Measurements from ENCODE around the gene UBE2Q1. TPM values are rescaled to one million over a fixed set of nuclear protein-coding genes. Genes with fewer than 3 reads are reported as not detected.

The UBE2Q1 gene
- total RNA-seq, 1 experiment from 2014 or later: 62.7 TPM

- no peak for TF ChIP-seq ZNF532 (CRISPR knock-in tag; IDR thresholded peaks at IDR 0.05; ENCODE audit: borderline replicate concordance)
- peak; percentile 93 for TF ChIP-seq RELA (CRISPR knock-in tag; IDR thresholded peaks at IDR 0.05; ENCODE audit: borderline replicate concordance)
- TF ChIP-seq CREB1 (CRISPR knock-in tag; IDR thresholded peaks at IDR 0.05): peak; percentile 95
- TF ChIP-seq EMX1 (CRISPR knock-in tag; IDR thresholded peaks at IDR 0.05): 0 out of 2 replicates have a peak, but pooled peaks have one; percentile 44
- TF ChIP-seq HMGXB4 (CRISPR knock-in tag; IDR thresholded peaks at IDR 0.05): peak; percentile 75
- TF ChIP-seq ZNF423 (CRISPR knock-in tag; IDR thresholded peaks at IDR 0.05): peak; percentile 68
- no peak for TF ChIP-seq RORB (CRISPR knock-in tag; IDR thresholded peaks at IDR 0.05)
- TF ChIP-seq ATF1 (CRISPR knock-in tag; IDR thresholded peaks at IDR 0.05): peak; percentile 95
- TF ChIP-seq ZNF512 (CRISPR knock-in tag; IDR thresholded peaks at IDR 0.05; ENCODE audit: borderline replicate concordance): 0 out of 2 replicates have a peak, but pooled peaks have one; percentile 74
- no peak for TF ChIP-seq ZNF425 (CRISPR knock-in tag; conservative IDR thresholded peaks at IDR 0.05)
- TF ChIP-seq JAZF1 (CRISPR knock-in tag; IDR thresholded peaks at IDR 0.05): no peak
- TF ChIP-seq ELF4 (CRISPR knock-in tag; IDR thresholded peaks at IDR 0.05; ENCODE audit: low read depth): peak; percentile 75; the same call in 1 of the 2 replicates
- peak; percentile 99 for TF ChIP-seq SP1 (CRISPR knock-in tag; conservative IDR thresholded peaks at IDR 0.05)
- TF ChIP-seq SMAD4 (CRISPR knock-in tag; IDR thresholded peaks at IDR 0.05): peak; percentile 47; the same call in 1 of the 2 replicates
- no peak for TF ChIP-seq AR (CRISPR knock-in tag; IDR thresholded peaks at IDR 0.05)
- peak; percentile 93; the same call in 1 of the 2 replicates for TF ChIP-seq NR1H2 (CRISPR knock-in tag; IDR thresholded peaks at IDR 0.05)
- peak; percentile 95; the same call in 1 of the 2 replicates for TF ChIP-seq AFF4 (CRISPR knock-in tag; IDR thresholded peaks at IDR 0.05; ENCODE audit: borderline replicate concordance)
- peak; percentile 99 for TF ChIP-seq FOXP1 (CRISPR knock-in tag; IDR thresholded peaks at IDR 0.05; ENCODE audit: borderline replicate concordance)
- TF ChIP-seq SMAD3 (CRISPR knock-in tag; IDR thresholded peaks at IDR 0.05; ENCODE audit: borderline replicate concordance): peak; percentile 98
- no peak for TF ChIP-seq KAT7 (CRISPR knock-in tag; IDR thresholded peaks at IDR 0.05; ENCODE audit: borderline replicate concordance)
- TF ChIP-seq NFYB (CRISPR knock-in tag; conservative IDR thresholded peaks at IDR 0.05; ENCODE audit: low read depth): peak; percentile 43
- peak; percentile 93 for TF ChIP-seq ESRRA (CRISPR knock-in tag; IDR thresholded peaks at IDR 0.05; ENCODE audit: borderline replicate concordance)
These were observed 431 bp upstream of the UBE2Q1 start (continued) for GRCh38 chr1:154558720-154559465.

Measured in WTC11 (cell line).